ENCODE data around the gene ALG6.
"Not testable (repeated sequence)": the region's sequence is repeated elsewhere in the genome, so short reads cannot be mapped to it uniquely, and the experiment has no call there.

ALG6 gene

DNA sequence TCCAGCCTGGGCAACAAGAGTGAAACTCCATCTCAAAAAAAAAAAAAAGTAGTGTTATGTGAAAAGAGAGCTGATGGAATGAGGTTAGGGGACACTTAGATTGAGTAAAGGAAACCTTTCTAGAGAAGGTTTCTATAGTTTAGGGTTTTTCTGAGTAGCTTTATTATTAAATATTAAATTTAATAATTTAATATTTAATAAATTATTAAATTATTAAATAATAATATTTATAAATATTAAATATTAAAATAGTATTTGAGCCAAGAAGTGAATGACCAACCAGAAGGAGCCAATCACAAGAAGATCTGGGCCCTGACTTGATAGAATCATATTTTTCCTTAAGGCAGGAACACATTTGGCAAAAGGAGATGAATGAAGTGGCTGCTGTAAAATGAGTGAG is 50.7 kb downstream of the ALG6 start:
- DNase-seq = no peak

GRCh38 chr1:63420746-63421145 is 53.3 kb downstream of the ALG6 start:
- not testable (repeated sequence) for DNase-seq

- no peak for DNase-seq
Observed at GRCh38 chr1:63423649-63424048, 56.2 kb downstream of the ALG6 start.

GRCh38 chr1:63428815-63429214 is 61.4 kb downstream of the ALG6 start:
- DNase-seq = no peak

GRCh38 chr1:63429281-63429680 is 61.9 kb downstream of the ALG6 start:
- DNase-seq = no peak

GRCh38 chr1:63435161-63435560 is 67.7 kb downstream of the ALG6 start:
- no peak for DNase-seq

GRCh38 chr1:63442141-63442475 is 74.7 kb downstream of the ALG6 start:
- DNase-seq = no peak

GRCh38 chr1:63448731-63449246 is 81.4 kb downstream of the ALG6 start:
- DNase-seq = no peak

- no peak for DNase-seq
Observed at GRCh38 chr1:63450416-63450815, 83.0 kb downstream of the ALG6 start.

GRCh38 chr1:63453232-63453631 is 85.8 kb downstream of the ALG6 start:
- DNase-seq = no peak

- no peak for DNase-seq
Observed at GRCh38 chr1:63454269-63454668, 86.8 kb downstream of the ALG6 start.

DNA sequence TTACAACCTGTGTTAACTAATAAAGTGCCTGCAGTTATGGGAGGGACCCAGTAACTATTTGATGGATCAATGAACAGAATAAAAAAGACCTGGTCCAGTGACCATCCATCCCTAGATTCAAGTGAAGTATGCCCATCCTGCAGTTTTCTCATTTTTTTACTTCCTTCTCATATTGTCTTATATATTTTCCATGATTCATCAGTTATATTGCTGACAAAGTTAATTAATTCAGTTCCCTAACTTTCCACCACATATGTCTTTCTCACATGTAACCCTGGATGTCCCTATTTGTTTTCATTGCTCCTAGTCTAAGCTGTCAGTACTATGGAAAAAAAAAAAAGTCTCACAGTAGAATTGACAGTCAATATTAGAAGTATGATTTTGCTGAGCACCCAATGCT is 91.3 kb downstream of the ALG6 start:
- no peak for DNase-seq

GRCh38 chr1:63461661-63462230 is 94.3 kb downstream of the ALG6 start:
- no peak for DNase-seq

GRCh38 chr1:63463248-63463647 is 95.8 kb downstream of the ALG6 start:
- no peak for DNase-seq

DNA sequence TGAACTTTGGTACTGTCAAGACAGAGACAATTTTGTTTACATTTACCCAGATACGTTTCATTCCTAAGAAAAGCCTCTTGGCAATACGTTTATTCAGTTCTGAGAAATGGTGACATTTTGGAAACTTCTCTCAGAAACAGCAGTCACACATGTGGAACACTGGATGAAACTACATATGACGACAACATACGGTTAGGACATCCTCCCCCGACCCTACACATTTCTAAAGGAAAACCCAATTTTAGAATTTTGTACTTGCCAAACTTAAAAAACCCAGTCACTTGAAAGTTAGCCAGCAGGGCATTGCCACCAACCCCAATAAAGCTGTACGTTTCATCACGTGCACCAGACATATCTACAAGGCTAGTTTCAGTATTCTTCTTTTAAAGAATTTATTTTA is 98.8 kb downstream of the ALG6 start:
- no peak for DNase-seq

DNA sequence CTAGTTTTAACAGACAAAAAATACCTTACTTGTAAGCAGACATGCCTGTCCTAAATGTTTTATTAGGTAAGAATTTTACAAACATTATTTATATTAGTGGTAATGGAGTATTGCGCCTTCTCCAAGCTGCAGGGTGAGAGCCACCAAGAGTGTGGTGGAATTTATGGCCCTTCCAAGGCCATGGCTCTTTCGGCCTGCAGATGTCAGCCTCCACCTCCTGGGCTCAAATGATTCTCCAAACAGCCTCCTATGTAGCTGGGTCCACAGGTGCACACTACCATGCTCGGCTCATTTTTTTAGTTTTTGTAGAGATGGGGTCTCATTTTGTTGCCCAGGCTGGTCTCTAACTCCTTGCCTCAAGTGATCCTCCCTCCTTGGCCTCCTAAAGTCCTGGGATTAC is 99.3 kb downstream of the ALG6 start:
- DNase-seq = no peak

DNA sequence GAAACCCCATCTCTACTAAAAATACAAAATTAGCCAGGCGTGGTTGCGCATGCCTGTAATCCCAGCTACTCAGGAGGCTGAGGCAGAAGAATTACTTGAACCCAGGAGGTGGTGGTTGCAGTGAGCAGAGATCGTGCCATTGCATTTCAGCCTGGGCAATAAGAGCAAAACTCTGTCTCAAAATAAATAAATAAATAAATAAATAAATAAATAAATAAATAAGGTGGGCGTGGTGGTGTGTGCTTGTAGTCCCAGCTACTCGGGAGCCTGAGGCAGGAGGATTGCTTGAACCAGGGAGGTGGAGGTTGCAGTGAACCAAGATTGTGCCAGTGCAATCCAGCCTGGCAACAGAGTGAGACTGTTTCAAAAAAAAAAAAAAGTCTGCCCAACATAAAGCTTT is 101.3 kb downstream of the ALG6 start:
- DNase-seq = not testable (repeated sequence)

GRCh38 chr1:63475761-63476160 is 108.3 kb downstream of the ALG6 start:
- no peak for DNase-seq

- no peak for DNase-seq
Observed at GRCh38 chr1:63480057-63480456, 112.6 kb downstream of the ALG6 start.

GRCh38 chr1:63486629-63487028 is 119.2 kb downstream of the ALG6 start:
- no peak for DNase-seq

DNA sequence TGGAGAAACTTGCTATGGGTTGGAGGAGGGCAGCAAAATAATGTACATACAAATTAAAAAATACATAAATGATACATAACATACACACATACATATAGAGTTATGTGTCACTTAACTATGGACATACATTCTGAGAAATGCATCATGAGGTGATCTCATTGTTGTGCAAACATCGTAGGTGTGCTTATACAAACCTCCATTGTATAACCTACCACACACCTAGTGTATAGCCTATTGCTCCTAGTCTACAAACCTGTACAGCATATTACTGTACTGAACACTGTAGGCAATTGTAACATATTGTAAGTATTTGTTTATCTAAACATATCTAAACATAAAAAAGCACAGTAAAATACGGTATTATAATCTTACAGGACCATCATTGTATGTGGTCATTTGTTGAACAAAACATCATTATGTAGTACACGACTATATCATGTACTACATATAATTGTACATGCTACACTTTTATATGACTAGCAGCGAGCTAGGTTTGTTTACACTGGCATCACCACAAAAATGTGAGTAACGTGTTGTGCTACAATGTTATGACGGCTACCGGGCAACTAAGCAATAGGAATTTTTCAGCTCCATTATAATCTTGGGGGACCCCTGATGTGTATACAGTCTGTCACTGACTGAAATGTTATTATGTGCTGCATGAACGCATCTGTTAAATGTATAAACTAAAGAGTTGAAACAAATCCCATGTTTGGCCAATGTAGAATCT is 120.1 kb downstream of the ALG6 start:
- no peak for DNase-seq
